Heart left ventricle (tissue), 16 donors: ENCODE data around the gene MYH6. TPM values are rescaled to one million over a fixed set of nuclear protein-coding genes. Genes with fewer than 3 reads are reported as not detected.

Experiments
- ATAC-seq, 4 donors: fragments of 200-7000 bp; cut with Tn5 transposase; one replicate each; pipeline ENCODE4 v1.9.1; 2020 to 2022; ENCODE audit warnings: moderate library complexity in 4 of 4, mild to moderate bottlenecking in 3 of 4, moderate number of reproducible peaks in 1 of 4
- DNase-seq, 5 donors: peaks; one replicate each; pipeline ENCODE4 v3.0.0-alpha.2; 2020
- H3K27ac ChIP-seq, 12 donors: fragments of 200-600 bp; sonication (generic) in 4 of 12; one replicate each; pipeline versions ENCODE4 v1.5.0 to v1.8.0; 2016 to 2022; ENCODE audit warnings: mild to moderate bottlenecking in 2 of 12
- H3K27me3 ChIP-seq, 9 donors: fragments of 200-600 bp; sonication (generic) in 2 of 9; one replicate each; pipeline versions ENCODE4 v1.5.1 to v1.8.0; 2016 to 2022; ENCODE audit warnings: mild to moderate bottlenecking in 3 of 9
- H3K36me3 ChIP-seq, 9 donors: fragments of 200-600 bp; sonication (generic) in 2 of 9; one replicate each; pipeline versions ENCODE4 v1.5.0 to v1.8.0; 2018 to 2022; ENCODE audit warnings: mild to moderate bottlenecking in 2 of 9
- H3K4me1 ChIP-seq, 12 donors: fragments of 200-600 bp; sonication (generic) in 4 of 12; one replicate each; pipeline versions ENCODE4 v1.5.0 to v1.8.0; 2016 to 2022; ENCODE audit warnings: mild to moderate bottlenecking in 3 of 12
- H3K4me3 ChIP-seq, 12 donors: fragments of 200-600 bp; sonication (generic) in 4 of 12; one replicate each; pipeline versions ENCODE4 v1.5.0 to v1.8.0; 2017 to 2022; ENCODE audit warnings: mild to moderate bottlenecking in 9 of 12, moderate library complexity in 4 of 12
- H3K9me3 ChIP-seq, 12 donors: fragments of 200-600 bp; sonication (generic) in 4 of 12; one replicate each; pipeline versions ENCODE4 v1.5.0 to v1.8.0; 2016 to 2022; ENCODE audit warnings: mild to moderate bottlenecking in 1 of 12
- CTCF ChIP-seq, 12 donors: fragments of 200-600 bp; sonication (generic) in 4 of 12; IDR thresholded peaks; one replicate each; pipeline versions ENCODE4 v1.5.0 to v1.8.0; 2018 to 2022; ENCODE audit warnings: antibody characterized with exemption in 12 of 12, mild to moderate bottlenecking in 5 of 12
- POLR2A ChIP-seq, 2 donors: fragments of 450-650 bp; IDR thresholded peaks; one replicate each; pipeline ENCODE4 v1.6.1; 2017; ENCODE audit warnings: antibody characterized with exemption in 2 of 2, mild to moderate bottlenecking in 2 of 2, moderate library complexity in 2 of 2
- WGBS, 4 donors: extraction: QIAGEN DNeasy Blood & Tissue Kit in 2 of 4; methylation state at CpG; one replicate each; pipeline versions ENCODE4 v1.1.5 to v1.1.7; 2013 to 2018; 5-methylcytosine and 5-hydroxymethylcytosine counted together
- intact Hi-C, 10 donors: fragments of 100-400 bp; cut with DNase I; formaldehyde crosslinking; loops; one replicate each; pipeline versions ENCODE4 v1.11.1 to v1.14.2; 2022
- polyA plus RNA-seq, 2 donors: library from polyadenylated mRNA; stranded (reverse); fragments of 200-250 nt; gene quantifications; one replicate each; pipeline ENCODE4 v1.2.3, GENCODE V29; 2013
- total RNA-seq, 9 donors: library from RNA; depleted of rRNA in 2 of 9; stranded (reverse); fragments of >200 nt in 2 of 9; fragmentation: NEBNext Ultra II Directional in 3 of 9; extraction: Animal tissue kit (Norgen Biotek cat#: 25700) in 3 of 9; gene quantifications; one replicate each; pipeline versions ENCODE4 v1.1.0 to v1.2.4, GENCODE V29; 2016 to 2023
- donor health status: ischemic (EF 13 %, LVEDD 7.1; RV severe dilation, severe dysfunction).
- donor health status: healthy with polysubstance abuse.
- donor health status: DM: no; HTN: yes; CAD: no.
- donor health status: DM: no; HTN: no; CAD: no.
- donor health status: ischemic (EF 25% LVEDD 6.9; RV normal size, moderate dysfunction).
- donor health status: ischemic (EF 25% LVEDD 5.7; RV mildly dilated, moderate dysfunction).
- donor health status: healthy.
- donor health status: DM: yes; HTN: yes; CAD: no.
- donor health status: ischemic (EF 35%, LVEDD 5.7; RV mildly dilated, moderate dysfunction).
- donor health status: nonischemic (EF 11% LVEDD 7.7; RV severe dilation, severe dysfunction).
- donor health status: DM: yes; HTN: yes; CAD: no.
- donor health status: PGD.
- donor health status: ischemic (EF 29% LVEDD 5.4; RV normal size, mild dysfunction).
- donor health status: nonischemic (EF 23%, LVEDD 6.1; RV moderate dilation, normal function).

Gene MYH6
- total and polyA plus RNA-seq, 11 donors: 76.8 to 5,104 (median 1,271) TPM

DNA sequence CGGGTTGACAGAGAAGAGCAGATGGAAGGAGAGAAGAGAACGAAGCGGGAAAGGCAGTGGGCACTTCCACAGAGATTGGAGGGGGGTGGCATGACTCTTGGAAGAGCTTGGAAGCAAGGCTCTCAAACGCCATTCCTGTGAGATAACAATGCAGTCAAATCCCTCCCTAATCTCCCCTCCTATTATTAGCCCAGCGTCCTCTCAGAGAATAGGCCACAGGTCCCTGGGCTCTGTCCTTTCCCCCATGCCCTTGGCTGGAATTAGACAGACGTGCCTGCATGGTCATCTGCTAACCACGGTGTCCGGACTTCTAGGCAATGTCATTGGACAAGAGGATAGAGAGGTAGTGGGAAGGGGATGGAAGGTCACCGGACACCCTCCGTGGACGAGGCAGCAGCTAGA, 35.3 kb upstream of the MYH6 start:
- 35 to 43% (median 40%) methylated on average over 11 of the region's 11 CpGs for WGBS, 4 donors
- Histone ChIP-seq H3K27ac (peak overlapping the region in 8 of 12 donors; percentile 72 to 97 (median 92)), H3K4me3 (peak overlapping the region in 9 of 12 donors; percentile 14 to 46 (median 33))

GRCh38 chr14:23442721-23443356, 34.8 kb upstream of the MYH6 start:
- Histone ChIP-seq H3K27ac (peak overlapping the region in 8 of 12 donors; percentile 70 to 97 (median 92)), H3K9me3 (no peaks in the 10 kb centered on the region), H3K36me3 (no peaks in the 10 kb centered on the region), H3K4me1 (peaks cover 0 to 60% (median 29%) of the 10 kb centered on the region in 12 donors), H3K27me3 (no peaks in the 10 kb centered on the region), H3K4me3 (peak overlapping the region in 9 of 12 donors; percentile 22 to 46 (median 33))
- TF ChIP-seq POLR2A (IDR thresholded peaks at IDR 0.05): peak in 1 of 2 donors; percentile 21
- no peak for TF ChIP-seq CTCF (IDR thresholded peaks at IDR 0.05)
- intact Hi-C loops: loop anchor here in 3 of 10 donors (2.0 to 10.0 kb wide), 3 partner anchors 34 to 58 kb away; partner anchors contain the start of gene MYH6 (in 2 of the 3)
- DNase-seq (peak in 4 of 5 donors; percentile 74 to 88 (median 82)), ATAC-seq (peak; percentile 65 to 72 (median 68))
- WGBS, 4 donors: 33 to 52% (median 46%) methylated on average over 9 of the region's 9 CpGs

More for the DNA sequence above, 35.3 kb upstream of the MYH6 start:
- Histone ChIP-seq H3K9me3 (no peaks in the 10 kb centered on the region), H3K36me3 (no peaks in the 10 kb centered on the region), H3K4me1 (peaks cover 0 to 60% (median 28%) of the 10 kb centered on the region in 12 donors), H3K27me3 (no peaks in the 10 kb centered on the region)
- intact Hi-C loops: loop anchor here in 3 of 10 donors (2.0 to 10.0 kb wide), 3 partner anchors 35 to 59 kb away; partner anchors contain the start of gene MYH6 (in 2 of the 3)
- TF ChIP-seq CTCF (IDR thresholded peaks at IDR 0.05) (no peak), POLR2A (IDR thresholded peaks at IDR 0.05) (no peak)
- ATAC-seq (peak; percentile 68 to 78 (median 76)), DNase-seq (peak in 4 of 5 donors; percentile 73 to 85 (median 80))

DNA sequence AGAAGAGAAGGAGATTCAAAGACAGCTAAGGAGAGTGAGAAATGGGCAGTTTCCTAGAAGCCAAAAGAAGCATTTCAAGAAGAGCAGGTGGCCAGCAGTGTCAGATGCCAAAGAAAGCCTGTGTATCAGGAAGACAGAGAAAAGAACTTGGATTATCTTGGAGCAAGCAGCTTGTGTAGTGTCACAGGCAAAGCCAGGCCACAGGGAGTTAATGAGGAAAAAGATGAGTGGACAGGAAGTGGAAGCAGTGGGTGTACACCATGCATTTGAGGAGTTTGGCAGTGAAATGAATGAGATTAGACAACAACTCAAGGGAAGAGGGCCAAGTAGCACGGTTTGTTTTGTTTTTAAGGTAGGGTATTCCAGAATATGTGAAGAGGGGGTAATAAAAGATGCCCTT, 33.0 kb upstream of the MYH6 start:
- Histone ChIP-seq H3K27me3 (no peaks in the 10 kb centered on the region), H3K36me3 (no peaks in the 10 kb centered on the region), H3K4me1 (peaks cover 0 to 71% (median 29%) of the 10 kb centered on the region in 12 donors), H3K9me3 (no peaks in the 10 kb centered on the region), H3K27ac (peak overlapping the region in 7 of 12 donors; percentile 80 to 97 (median 95)), H3K4me3 (no peak overlapping the region)
- 0 to 6% (median 3%) methylated on average over 1 of the region's 1 CpG for WGBS, 4 donors
- no peak for DNase-seq
- ATAC-seq: no peak
- no peak for TF ChIP-seq CTCF (IDR thresholded peaks at IDR 0.05)
- TF ChIP-seq POLR2A (IDR thresholded peaks at IDR 0.05): no peak
- intact Hi-C loops: loop anchor here in 2 of 10 donors (5.0 to 10.0 kb wide), 2 partner anchors 34 to 56 kb away; partner anchors contain the start of gene MYH6 (in 1 of the 2)

- peak overlapping the region in 2 of 12 donors; percentile 3 to 26 for H3K4me3 ChIP-seq
These were observed 31.2 kb upstream of the MYH6 start for GRCh38 chr14:23439107-23439835.

More at GRCh38 chr14:23439107-23439835, 31.2 kb upstream of the MYH6 start:
- Histone ChIP-seq H3K27me3 (no peaks in the 10 kb centered on the region), H3K27ac (peak overlapping the region in 8 of 12 donors; percentile 50 to 97 (median 92)), H3K9me3 (no peaks in the 10 kb centered on the region), H3K4me1 (peaks cover 0 to 62% (median 26%) of the 10 kb centered on the region in 12 donors), H3K36me3 (peaks cover 0 to 8% (median 2%) of the 10 kb centered on the region in 9 donors)
- 60 to 83% (median 71%) methylated on average over 3 to 6 of the region's 6 CpGs for WGBS, 4 donors
- DNase-seq (no peak), ATAC-seq (no peak)
- TF ChIP-seq CTCF (IDR thresholded peaks at IDR 0.05): no peak
- no peak for TF ChIP-seq POLR2A (IDR thresholded peaks at IDR 0.05)
- intact Hi-C loops: no loop called here
